Mucosa of descending colon (tissue), 3 donors: Measurements from ENCODE around the gene COG5. TPM values are rescaled to one million over a fixed set of nuclear protein-coding genes. Genes with fewer than 3 reads are reported as not detected.

Experiments
- ATAC-seq: fragments of 200-7000 bp; cut with Tn5 transposase; one replicate; pipeline ENCODE4 v1.9.1; 2020; ENCODE audit warnings: mild to moderate bottlenecking, moderate library complexity
- DNase-seq, 3 donors: peaks; one replicate each; pipeline ENCODE4 v3.0.0-alpha.2; 2020
- H3K36me3 ChIP-seq: fragments of 200-600 bp; one replicate; pipeline ENCODE4 v1.8.0; 2021; ENCODE audit warnings: low read depth, mild to moderate bottlenecking
- H3K4me1 ChIP-seq: fragments of 200-600 bp; one replicate; pipeline ENCODE4 v1.8.0; 2021; ENCODE audit warnings: low read depth, mild to moderate bottlenecking
- H3K4me3 ChIP-seq: fragments of 200-600 bp; one replicate; pipeline ENCODE4 v1.8.0; 2021; ENCODE audit warnings: mild to moderate bottlenecking
- H3K9me3 ChIP-seq: fragments of 200-600 bp; one replicate; pipeline ENCODE4 v1.8.0; 2021; ENCODE audit warnings: mild to moderate bottlenecking
- CTCF ChIP-seq: fragments of 200-600 bp; IDR thresholded peaks from one replicate; pipeline ENCODE4 v1.8.0; 2022; ENCODE audit warnings: antibody characterized with exemption, mild to moderate bottlenecking
- intact Hi-C, 2 donors: fragments of 100-400 bp; cut with DNase I in 1 of 2; cut with micrococcal nuclease in 1 of 2; formaldehyde crosslinking; loops; one replicate each; pipeline versions ENCODE4 v1.11.0 to v1.11.1; 2022; cut with DNase I, micrococcal nuclease
- total RNA-seq, 3 donors: library from RNA; stranded (reverse); fragmentation: NEBNext Ultra II Directional in 2 of 3; extraction: Animal tissue kit (Norgen Biotek cat#: 25700) in 2 of 3; gene quantifications; one replicate each; pipeline versions ENCODE4 v1.2.1 to v1.2.4, GENCODE V29; 2021 to 2023
- donor health status: DM: no; HTN: no; CAD: no; lungs with moderate emphysema.
- donor health status: DM: no; HTN: no; CAD: no.
- donor health status: DM: no; HTN: yes; CAD: no.

Gene COG5
- total RNA-seq, 3 donors from 2014 or later, result 46.8 to 56.4 (median 47.7) TPM

GRCh38 chr7:107528461-107528860, 35.3 kb downstream of the COG5 start:
- Histone ChIP-seq H3K4me1 (no peaks in the 10 kb centered on the region), H3K4me3 (no peak overlapping the region), H3K36me3 (no peaks in the 10 kb centered on the region), H3K9me3 (no peaks in the 10 kb centered on the region)
- intact Hi-C loops, result no loop called here
- TF ChIP-seq CTCF, result no peak
- ATAC-seq (no peak), DNase-seq (no peak)

GRCh38 chr7:107527196-107527595, 36.5 kb downstream of the COG5 start:
- H3K36me3 ChIP-seq, result no peaks in the 10 kb centered on the region
- ATAC-seq, result no peak
- intact Hi-C loops, result no loop called here
- TF ChIP-seq CTCF, result no peak
- no peaks in the 10 kb centered on the region for H3K4me1 ChIP-seq
- no peak for DNase-seq
- no peaks in the 10 kb centered on the region for H3K9me3 ChIP-seq
- H3K4me3 ChIP-seq, result no peak overlapping the region

GRCh38 chr7:107526672-107527071, 37.0 kb downstream of the COG5 start:
- no peak for TF ChIP-seq CTCF
- DNase-seq, result no peak
- H3K9me3 ChIP-seq, result no peaks in the 10 kb centered on the region
- intact Hi-C loops, result no loop called here
- no peaks in the 10 kb centered on the region for H3K36me3 ChIP-seq
- no peak for ATAC-seq
- H3K4me1 ChIP-seq, result no peaks in the 10 kb centered on the region
- H3K4me3 ChIP-seq, result no peak overlapping the region

- Histone ChIP-seq H3K36me3 (no peaks in the 10 kb centered on the region), H3K4me3 (no peak overlapping the region), H3K9me3 (no peaks in the 10 kb centered on the region), H3K4me1 (peaks cover 3% of the 10 kb centered on the region)
- intact Hi-C loops, result no loop called here
- no peak for TF ChIP-seq CTCF
- DNase-seq, result peak; percentile 88 to 89 (median 88)
- peak; percentile 97 for ATAC-seq
Observed at GRCh38 chr7:107506674-107507339, 56.9 kb downstream of the COG5 start.

GRCh38 chr7:107505997-107506673, 57.6 kb downstream of the COG5 start:
- DNase-seq (peak in 2 of 3 donors; percentile 41 to 92), ATAC-seq (peak; percentile 85)
- no peak overlapping the region for H3K4me3 ChIP-seq
- no peak for TF ChIP-seq CTCF
- H3K4me1 ChIP-seq, result peaks cover 3% of the 10 kb centered on the region
- H3K9me3 ChIP-seq, result no peaks in the 10 kb centered on the region
- no peaks in the 10 kb centered on the region for H3K36me3 ChIP-seq
- intact Hi-C loops, result no loop called here
